Naive thymus-derived CD4-positive, alpha-beta T cell (primary cell): ENCODE data around the gene ITGB4. TPM values are rescaled to one million over a fixed set of nuclear protein-coding genes. Genes with fewer than 3 reads are reported as not detected.

ENCODE experiments used
- ATAC-seq: fragments of 150-1000 bp; cut with Tn5 transposase; 2 replicates; pipeline ENCODE4 v1.10.0; 2021; ENCODE audit warnings: mild to moderate bottlenecking, moderate library complexity
- CTCF ChIA-PET: fragments of 350-600 bp; sonication (Branson Sonifier 250); formaldehyde crosslinking; loops from one replicate; lab custom pipeline; 2021; ENCODE audit warnings: antibody characterized with exemption; lab: Charles Lee
- POLR2A ChIA-PET: fragments of 350-600 bp; sonication (Branson Sonifier 250); formaldehyde crosslinking; loops from one replicate; lab custom pipeline; 2021; ENCODE audit warnings: antibody characterized with exemption, inconsistent platforms; lab: Charles Lee
- DNase-seq, 9 donors: peaks; one replicate each; pipeline versions ENCODE4 v3.0.0 to v3.0.0-alpha.2; 2020 to 2022; ENCODE audit warnings: mixed read lengths in 1 of 9
- H3K27ac ChIP-seq: one replicate; pipeline ENCODE4 v1.7.0; 2013; ENCODE audit warnings: mild to moderate bottlenecking, low read depth, low read length, moderate library complexity
- H3K27me3 ChIP-seq, 2 donors: one replicate each; pipeline ENCODE4 v1.7.0; 2013; ENCODE audit warnings: low read length in 2 of 2, mild to moderate bottlenecking in 2 of 2, moderate library complexity in 2 of 2; ENCODE audit not compliant: control insufficient read depth in 2 of 2, insufficient read depth in 2 of 2
- H3K36me3 ChIP-seq, 3 experiments: 1 replicate in 2 of 3; 2 replicates in 1 of 3; pipeline ENCODE4 v1.7.0; 2013; ENCODE audit warnings: low read length in 3 of 3, mild to moderate bottlenecking in 3 of 3, moderate library complexity in 1 of 3; ENCODE audit not compliant: insufficient read depth in 3 of 3, control insufficient read depth in 2 of 3
- H3K4me1 ChIP-seq, 2 donors: one replicate each; pipeline ENCODE4 v1.7.0; 2013; ENCODE audit warnings: low read length in 2 of 2, mild to moderate bottlenecking in 2 of 2, moderate library complexity in 1 of 2; ENCODE audit not compliant: control insufficient read depth in 2 of 2, insufficient read depth in 2 of 2
- H3K4me3 ChIP-seq: 2 replicates; pipeline ENCODE4 v1.7.0; 2013; ENCODE audit warnings: mild to moderate bottlenecking, low read length
- H3K9me3 ChIP-seq, 3 experiments: 1 replicate in 2 of 3; 2 replicates in 1 of 3; pipeline ENCODE4 v1.7.0; 2013; ENCODE audit warnings: low read length in 3 of 3; ENCODE audit not compliant: control insufficient read depth in 2 of 3
- H3K27ac Mint-ChIP-seq, 9 donors: one replicate each; pipeline ENCODE4 v1.8.0; 2020 to 2022; ENCODE audit warnings: mixed read lengths in 9 of 9, mild to moderate bottlenecking in 8 of 9, moderate library complexity in 5 of 9, inconsistent platforms in 2 of 9
- H3K27me3 Mint-ChIP-seq, 5 donors: one replicate each; pipeline ENCODE4 v1.8.0; 2021 to 2022; ENCODE audit warnings: mixed read lengths in 5 of 5, mild to moderate bottlenecking in 1 of 5
- H3K36me3 Mint-ChIP-seq, 5 donors: one replicate each; pipeline ENCODE4 v1.8.0; 2020 to 2022; ENCODE audit warnings: mixed read lengths in 5 of 5, mild to moderate bottlenecking in 3 of 5, inconsistent platforms in 1 of 5
- H3K4me1 Mint-ChIP-seq, 7 donors: one replicate each; pipeline ENCODE4 v1.8.0; 2020 to 2022; ENCODE audit warnings: mixed read lengths in 7 of 7, mild to moderate bottlenecking in 3 of 7, inconsistent platforms in 1 of 7
- H3K4me3 Mint-ChIP-seq, 10 donors: one replicate each; pipeline ENCODE4 v1.8.0; 2020 to 2022; ENCODE audit warnings: mild to moderate bottlenecking in 10 of 10, mixed read lengths in 10 of 10, moderate library complexity in 6 of 10, inconsistent platforms in 2 of 10
- H3K9me3 Mint-ChIP-seq, 11 donors: one replicate each; pipeline ENCODE4 v1.8.0; 2020 to 2022; ENCODE audit warnings: mixed read lengths in 11 of 11, mild to moderate bottlenecking in 4 of 11, inconsistent platforms in 1 of 11, moderate library complexity in 1 of 11
- intact Hi-C, 2 donors: fragments of 100-400 bp; cut with micrococcal nuclease; formaldehyde crosslinking; loops; one replicate each; pipeline ENCODE4 v1.15.1; 2023
- polyA plus RNA-seq, 2 donors: library from polyadenylated mRNA; unstranded; fragments of 300-500 nt; fragmentation: Illumina TruSeq; gene quantifications; one replicate each; pipeline ENCODE4 v1.2.3, GENCODE V29; 2021
- total RNA-seq, 6 experiments: library from RNA in 5 of 6; stranded (reverse) in 5 of 6; gene quantifications; 1 replicate in 5 of 6; 2 replicates in 1 of 6; pipeline ENCODE4 v1.2.3 and lab custom pipeline; 2021 to 2026

ITGB4 gene
- total and polyA plus RNA-seq, 7 experiments from 2014 or later = 0.09 to 1.8 (median 0.77) TPM

DNA sequence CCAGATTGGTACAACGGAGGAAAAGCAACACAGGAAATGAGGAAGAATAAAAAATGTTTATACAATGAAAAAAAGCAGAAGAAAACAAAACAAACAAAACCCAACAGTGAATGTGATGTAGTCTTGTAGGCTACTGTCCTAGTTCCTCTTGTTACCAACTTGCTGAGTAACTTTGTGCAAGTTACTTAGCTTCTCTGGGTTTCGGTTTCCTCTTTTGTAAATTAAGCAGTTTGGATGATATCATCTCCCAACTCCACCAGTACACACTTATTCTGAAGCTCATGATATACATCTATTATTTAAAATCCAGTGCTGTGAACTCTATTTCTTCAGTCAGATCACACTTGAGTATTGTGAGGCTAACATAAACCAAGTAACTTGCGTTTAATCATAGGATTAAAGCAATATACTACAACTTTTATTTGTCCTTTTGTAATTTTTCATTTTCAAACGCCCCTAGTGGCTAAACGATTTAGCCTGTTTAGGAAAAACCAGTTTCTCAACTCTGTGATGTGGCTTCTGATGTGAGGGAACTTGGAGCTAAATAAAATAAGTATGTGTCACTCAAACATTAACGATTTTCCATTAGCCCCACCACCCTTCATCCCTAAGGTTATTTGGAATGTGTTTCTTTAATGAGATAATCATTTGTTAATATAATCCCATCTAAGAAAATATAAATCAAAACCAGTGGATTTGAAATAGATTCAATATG, 62.0 kb downstream of the ITGB4 start:
- Histone ChIP-seq H3K4me3 (peak overlapping the region; percentile 34), H3K27ac (peak overlapping the region; percentile 99), H3K36me3 (peaks cover 9 to 13% (median 12%) of the 10 kb centered on the region in 3 experiments), H3K9me3 (no peaks in the 10 kb centered on the region), H3K4me1 (peaks cover 31 to 33% of the 10 kb centered on the region in 2 donors), H3K27me3 (no peaks in the 10 kb centered on the region)
- DNase-seq (peak in 6 of 9 donors; percentile 48 to 71 (median 62)), ATAC-seq (peak; percentile 5)
- Mint-ChIP-seq H3K4me3 (peak overlapping the region; percentile 84 to 98 (median 94)), H3K27ac (peak overlapping the region; percentile 92 to 100 (median 100)), H3K36me3 (peaks cover 6 to 27% (median 12%) of the 10 kb centered on the region in 5 donors), H3K9me3 (peaks cover 0 to 10% (median 0%) of the 10 kb centered on the region in 11 donors), H3K4me1 (peaks cover 23 to 63% (median 53%) of the 10 kb centered on the region in 7 donors), H3K27me3 (peaks cover 0 to 3% (median 0%) of the 10 kb centered on the region in 5 donors)
- POLR2A ChIA-PET = interaction anchor here (0.6 to 6.9 kb wide), 23 partner anchors 8 to 944 kb away, joined by 3 to 106 read pairs (median 4); partner anchors contain the start of genes FBF1, GALK1, GGA3 and METTL23
- CTCF ChIA-PET = interaction anchor here (0.6 to 5.4 kb wide), 13 partner anchors 19 to 150 kb away, joined by 3 to 30 read pairs (median 3); partner anchors contain the start of genes GALK1, SMIM5, TRIM65 and UNC13D
- intact Hi-C loops = loop anchor here (5.0 to 10.0 kb wide), 5 partner anchors 74 to 952 kb away; partner anchors contain the start of genes GGA3 (in 1 of the 2), MFSD11 (in 1 of the 2), MRPS7 (in 1 of the 2) and RHBDF2 (in 1 of the 2)

DNA sequence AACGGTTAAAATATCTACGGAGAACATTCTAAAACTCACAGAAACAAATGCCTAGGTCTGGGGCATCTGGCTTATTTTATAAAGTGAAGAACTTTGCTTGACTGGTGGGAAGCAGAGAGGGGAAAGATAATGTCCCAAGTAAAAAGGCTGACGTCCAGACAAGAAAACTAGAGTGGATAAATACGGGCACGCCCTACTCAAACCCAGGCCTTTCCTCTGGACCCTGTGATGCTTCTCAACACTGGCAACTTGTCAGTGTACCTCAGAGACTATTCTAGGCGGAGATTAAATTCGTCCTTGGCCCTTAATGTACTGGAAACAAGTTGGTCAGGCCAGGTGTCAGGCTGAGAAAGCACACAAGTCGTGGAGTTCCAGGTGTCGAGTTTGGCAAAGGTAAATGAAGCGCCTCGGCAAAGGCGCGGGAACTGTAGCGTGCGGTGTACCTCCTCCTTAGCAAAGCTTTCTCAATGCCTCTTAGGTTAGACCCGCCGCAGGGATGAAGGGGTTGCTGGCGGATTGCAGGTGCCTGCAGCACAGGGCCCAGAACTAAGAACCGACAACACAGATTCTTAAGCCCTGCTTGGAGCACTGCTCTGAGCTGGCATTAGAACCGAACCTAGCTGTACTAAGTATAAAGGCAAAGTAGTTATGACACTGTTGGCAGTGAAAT, 62.7 kb downstream of the ITGB4 start:
- Histone ChIP-seq H3K9me3 (no peaks in the 10 kb centered on the region), H3K36me3 (peaks cover 1 to 6% (median 5%) of the 10 kb centered on the region in 3 experiments), H3K27me3 (no peaks in the 10 kb centered on the region), H3K4me1 (peaks cover 31 to 33% of the 10 kb centered on the region in 2 donors), H3K4me3 (peak overlapping the region; percentile 94), H3K27ac (peak overlapping the region; percentile 99)
- ChIA-PET POLR2A (interaction anchor here (0.7 to 6.9 kb wide), 26 partner anchors 8 to 766 kb away, joined by 3 to 106 read pairs (median 6); partner anchors contain the start of genes GALK1, GGA3, GRB2 and MIF4GD), CTCF (interaction anchor here (0.6 to 5.4 kb wide), 12 partner anchors 19 to 151 kb away, joined by 3 to 30 read pairs (median 3); partner anchors contain the start of genes GALK1, SMIM5, TRIM65 and WBP2)
- peak overlapping the region; percentile 84 to 98 (median 92) for H3K4me3 Mint-ChIP-seq
- peak in 1 of 9 donors; percentile 40 for DNase-seq
- no peak for ATAC-seq
- H3K27ac Mint-ChIP-seq = peak overlapping the region; percentile 99 to 100 (median 100)
- peaks cover 0 to 21% (median 5%) of the 10 kb centered on the region in 5 donors for H3K36me3 Mint-ChIP-seq
- peaks cover 23 to 60% (median 51%) of the 10 kb centered on the region in 7 donors for H3K4me1 Mint-ChIP-seq
- H3K27me3 Mint-ChIP-seq = peaks cover 0 to 3% (median 0%) of the 10 kb centered on the region in 5 donors
- intact Hi-C loops = loop anchor here (1.0 to 10.0 kb wide), 23 partner anchors 19 to 951 kb away; partner anchors contain the start of genes GGA3 (in 2 of the 2), MRPS7 (in 2 of the 2), TRIM65 (in 2 of the 2) and WBP2 (in 2 of the 2)
- H3K9me3 Mint-ChIP-seq = peaks cover 0 to 5% (median 0%) of the 10 kb centered on the region in 11 donors

DNA sequence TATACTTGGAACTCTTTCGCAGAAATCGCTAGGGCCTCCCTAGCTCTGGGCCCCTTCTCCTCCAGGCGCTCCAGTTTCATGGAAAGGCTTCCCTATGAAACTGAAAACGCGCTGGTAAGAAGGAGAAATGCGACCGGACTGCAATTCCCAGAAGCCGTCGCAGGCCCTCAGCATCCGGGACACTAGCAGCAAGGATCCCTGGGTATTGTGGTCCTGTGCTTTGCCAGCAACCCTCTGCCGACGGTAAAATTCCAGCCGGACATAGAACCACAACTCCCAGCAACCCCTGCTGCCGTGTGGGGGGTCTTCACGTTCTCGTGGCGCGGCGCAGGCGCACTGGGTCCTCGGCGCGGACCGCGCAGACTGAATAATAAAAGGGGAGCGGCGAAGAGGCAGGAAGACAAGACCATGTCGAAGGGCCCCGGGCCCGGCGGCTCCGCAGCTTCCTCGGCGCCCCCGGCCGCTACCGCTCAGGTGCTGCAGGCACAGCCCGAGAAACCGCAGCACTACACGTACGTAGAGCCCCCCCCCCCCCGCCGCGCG, 63.3 kb downstream of the ITGB4 start, which contains the start of gene UNK:
Gene UNK, plus strand, starts transcription at position 334 of the 543 bp plus-strand sequence. Its CDS starts 75 bp downstream, at position 409.
- peaks cover 31 to 33% of the 10 kb centered on the region in 2 donors for H3K4me1 ChIP-seq
- intact Hi-C loops = loop anchor here (1.0 to 10.0 kb wide), 23 partner anchors 20 to 950 kb away; partner anchors contain the start of genes GGA3 (in 2 of the 2), MRPS7 (in 2 of the 2), TRIM65 (in 2 of the 2) and WBP2 (in 2 of the 2)

DNA sequence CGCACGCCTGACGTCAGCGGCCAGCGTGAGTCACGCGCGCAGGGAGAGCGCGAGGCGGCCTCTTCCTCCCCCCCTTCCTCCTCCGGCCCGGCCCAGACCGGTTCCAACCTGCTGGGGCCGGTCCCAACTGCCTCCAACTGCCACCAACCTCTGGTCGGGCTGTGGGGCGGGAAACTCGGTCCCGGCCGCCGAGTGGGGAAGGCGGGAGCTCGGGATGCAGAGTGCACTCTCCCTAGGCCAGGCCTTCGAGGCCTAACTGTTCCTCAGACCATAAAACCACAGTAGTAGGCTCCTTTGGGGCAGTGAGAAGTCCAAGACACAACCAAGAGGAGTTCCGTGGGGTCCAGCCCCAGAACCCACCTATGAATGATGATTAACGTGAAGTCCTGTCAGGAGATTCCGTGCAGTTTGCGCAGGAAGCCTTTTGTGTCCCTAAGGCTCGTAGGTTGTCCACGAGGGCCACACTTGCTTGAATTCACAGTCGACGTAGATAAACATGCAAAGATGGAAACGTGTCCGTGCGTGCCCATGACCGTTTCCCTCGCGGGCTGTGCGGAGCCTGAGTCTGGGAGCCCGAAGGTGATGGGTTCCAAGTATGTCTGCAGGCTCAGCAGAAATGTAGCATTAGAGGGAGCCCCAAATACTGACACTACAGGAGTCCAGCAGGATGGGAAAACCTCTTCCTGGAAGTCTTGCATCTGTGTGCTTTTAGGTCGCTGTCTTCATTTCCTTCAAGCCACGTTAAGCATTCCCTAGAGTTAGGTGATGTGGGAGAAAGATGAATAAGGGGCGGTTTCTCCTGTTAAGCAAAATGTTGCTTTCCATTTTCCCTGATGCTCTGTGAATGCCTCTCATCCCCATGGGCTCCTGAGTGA, 64.0 kb downstream of the ITGB4 start:
- DNase-seq (peak in 2 of 9 donors; percentile 39 to 93), ATAC-seq (peak; percentile 84)
- Mint-ChIP-seq H3K36me3 (peaks cover 0 to 18% (median 0%) of the 10 kb centered on the region in 5 donors), H3K4me1 (peaks cover 19 to 53% (median 45%) of the 10 kb centered on the region in 7 donors), H3K4me3 (peak overlapping the region; percentile 84 to 98 (median 92)), H3K9me3 (no peaks in the 10 kb centered on the region), H3K27ac (peak overlapping the region; percentile 99 to 100 (median 100)), H3K27me3 (no peaks in the 10 kb centered on the region)
- H3K4me1 ChIP-seq = peaks cover 31 to 33% of the 10 kb centered on the region in 2 donors
- intact Hi-C loops = loop anchor here (2.0 to 10.0 kb wide), 8 partner anchors 20 to 950 kb away; partner anchors contain the start of genes GALK1 (in 1 of the 2), MFSD11 (in 1 of the 2), MRPL38 (in 1 of the 2) and RHBDF2 (in 1 of the 2)
- H3K9me3 ChIP-seq = no peaks in the 10 kb centered on the region
- POLR2A ChIA-PET = interaction anchor here (0.7 to 6.9 kb wide), 29 partner anchors 9 to 380 kb away, joined by 3 to 106 read pairs (median 7); partner anchors contain the start of genes GALK1, GRB2, MRPL38 and RECQL5
- no peaks in the 10 kb centered on the region for H3K36me3 ChIP-seq
- CTCF ChIA-PET = interaction anchor here (0.8 to 5.4 kb wide), 3 partner anchors 32 to 109 kb away, joined by 3 to 30 read pairs (median 15); no protein-coding TSS in a partner anchor
- peak overlapping the region; percentile 94 for H3K4me3 ChIP-seq
- H3K27me3 ChIP-seq = no peaks in the 10 kb centered on the region
- H3K27ac ChIP-seq = peak overlapping the region; percentile 99

More for the DNA sequence above, 63.3 kb downstream of the ITGB4 start, which contains the start of gene UNK:
- ATAC-seq (peak; percentile 80), DNase-seq (peak; percentile 86 to 98 (median 96))
- Mint-ChIP-seq H3K4me1 (peaks cover 23 to 60% (median 51%) of the 10 kb centered on the region in 7 donors), H3K9me3 (peaks cover 0 to 3% (median 0%) of the 10 kb centered on the region in 11 donors), H3K36me3 (peaks cover 0 to 20% (median 3%) of the 10 kb centered on the region in 5 donors), H3K27me3 (peaks cover 0 to 2% (median 0%) of the 10 kb centered on the region in 5 donors), H3K27ac (peak within 1 kb of the TSS; percentile 99 to 100 (median 100)), H3K4me3 (peak within 1 kb of the TSS; percentile 84 to 98 (median 92))
- POLR2A ChIA-PET = interaction anchor here (0.7 to 6.9 kb wide), 26 partner anchors 9 to 767 kb away, joined by 3 to 106 read pairs (median 6); partner anchors contain the start of genes GALK1, GRB2, MIF4GD and MRPL38
- peak within 1 kb of the TSS; percentile 99 for H3K27ac ChIP-seq
- CTCF ChIA-PET = interaction anchor here (2.2 to 5.4 kb wide), 4 partner anchors 20 to 71 kb away, joined by 6 to 30 read pairs (median 14); partner anchors contain the start of genes GALK1 and WBP2
- H3K36me3 ChIP-seq = no peaks in the 10 kb centered on the region
- peak within 1 kb of the TSS; percentile 94 for H3K4me3 ChIP-seq
- H3K9me3 ChIP-seq = no peaks in the 10 kb centered on the region
- H3K27me3 ChIP-seq = no peaks in the 10 kb centered on the region

DNA sequence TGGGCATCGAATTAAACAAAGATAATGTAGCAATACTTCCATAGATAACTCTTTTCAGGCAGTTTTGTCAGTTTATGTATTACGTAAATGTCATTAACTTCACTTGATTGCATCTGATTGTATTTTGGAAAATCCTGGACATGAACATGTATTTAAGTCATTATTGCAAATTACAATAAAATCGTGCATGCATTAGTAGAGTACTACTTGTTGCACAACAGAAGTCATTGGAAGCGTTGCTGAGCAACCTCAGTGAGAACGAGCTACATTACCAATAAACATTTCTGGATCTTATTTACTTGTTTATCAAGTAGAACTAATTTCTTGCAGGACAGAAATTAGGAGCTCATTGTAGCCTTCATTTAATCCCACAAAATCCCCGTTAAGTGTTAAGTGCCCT, 70.0 kb downstream of the ITGB4 start:
- no peaks in the 10 kb centered on the region for H3K27me3 Mint-ChIP-seq
- Histone ChIP-seq H3K36me3 (peaks cover 0 to 20% (median 0%) of the 10 kb centered on the region in 3 experiments), H3K4me3 (no peak overlapping the region), H3K27me3 (no peaks in the 10 kb centered on the region), H3K9me3 (no peaks in the 10 kb centered on the region), H3K4me1 (peaks cover 2 to 3% of the 10 kb centered on the region in 2 donors), H3K27ac (no peak overlapping the region)
- H3K9me3 Mint-ChIP-seq = no peaks in the 10 kb centered on the region
- ATAC-seq = no peak
- H3K4me3 Mint-ChIP-seq = no peak overlapping the region
- peaks cover 9 to 49% (median 44%) of the 10 kb centered on the region in 7 donors for H3K4me1 Mint-ChIP-seq
- ChIA-PET POLR2A (interaction anchor here (0.5 to 2.5 kb wide), 4 partner anchors 12 to 36 kb away, joined by 3 to 24 read pairs (median 4); a partner anchor contains a TSS), CTCF (interaction anchor here (0.9 to 1.0 kb wide), 2 partner anchors 12 to 27 kb away, joined by 3 to 4 read pairs; partner anchors contain the start of gene GALK1)
- intact Hi-C loops = no loop called here
- peaks cover 0 to 22% (median 5%) of the 10 kb centered on the region in 5 donors for H3K36me3 Mint-ChIP-seq
- no peak for DNase-seq
- H3K27ac Mint-ChIP-seq = peak overlapping the region in 1 of 9 donors; percentile 37
